ENCODE measurements around the gene THSD4.

The THSD4 gene

GRCh38 chr15:71807691-71808091, 692.4 kb downstream of the THSD4 start:
- Histone ChIP-seq H3K4me3 (ENCODE audit: low read depth in 1 of 2, low read length in 2 of 2) (no peak overlapping the region), H3K9me3 (ENCODE audit: control insufficient read depth in 1 of 2, low read length in 2 of 2) (no peaks in the 10 kb centered on the region), H3K27me3 (ENCODE audit: low read depth, low read length) (no peaks in the 10 kb centered on the region), H3K36me3 (ENCODE audit: control insufficient read depth in 1 of 2, insufficient read depth in 2 of 2, low read length in 2 of 2) (no peaks in the 10 kb centered on the region), H3K4me1 (ENCODE audit: control insufficient read depth in 1 of 2, insufficient read depth in 2 of 2, low read length in 2 of 2) (no peaks in the 10 kb centered on the region), H3K27ac (ENCODE audit: low read length) (no peak overlapping the region)

- Histone ChIP-seq H3K27me3 (ENCODE audit: low read depth, low read length) (no peaks in the 10 kb centered on the region), H3K4me1 (ENCODE audit: control insufficient read depth in 1 of 2, insufficient read depth in 2 of 2, low read length in 2 of 2) (no peaks in the 10 kb centered on the region), H3K9me3 (ENCODE audit: control insufficient read depth in 1 of 2, low read length in 2 of 2) (no peaks in the 10 kb centered on the region), H3K27ac (ENCODE audit: low read length) (no peak overlapping the region), H3K4me3 (ENCODE audit: low read depth in 1 of 2, low read length in 2 of 2) (no peak overlapping the region), H3K36me3 (ENCODE audit: control insufficient read depth in 1 of 2, insufficient read depth in 2 of 2, low read length in 2 of 2) (no peaks in the 10 kb centered on the region)
Observed at GRCh38 chr15:71808311-71809020, 693.2 kb downstream of the THSD4 start.

GRCh38 chr15:71809346-71809745, 694.1 kb downstream of the THSD4 start:
- Histone ChIP-seq H3K27me3 (ENCODE audit: low read depth, low read length) (no peaks in the 10 kb centered on the region), H3K9me3 (ENCODE audit: control insufficient read depth in 1 of 2, low read length in 2 of 2) (no peaks in the 10 kb centered on the region), H3K36me3 (ENCODE audit: control insufficient read depth in 1 of 2, insufficient read depth in 2 of 2, low read length in 2 of 2) (no peaks in the 10 kb centered on the region), H3K4me1 (ENCODE audit: control insufficient read depth in 1 of 2, insufficient read depth in 2 of 2, low read length in 2 of 2) (no peaks in the 10 kb centered on the region), H3K27ac (ENCODE audit: low read length) (no peak overlapping the region), H3K4me3 (ENCODE audit: low read depth in 1 of 2, low read length in 2 of 2) (no peak overlapping the region)

GRCh38 chr15:71810256-71811035, 695.2 kb downstream of the THSD4 start, which contains the start of gene NR2E3:
Gene NR2E3, plus strand, starts transcription at chr15:71810554. Its CDS starts 190 bp downstream, at chr15:71810744.
- Histone ChIP-seq H3K27me3 (ENCODE audit: low read depth, low read length) (no peaks in the 10 kb centered on the region), H3K36me3 (ENCODE audit: control insufficient read depth in 1 of 2, insufficient read depth in 2 of 2, low read length in 2 of 2) (no peaks in the 10 kb centered on the region), H3K4me3 (ENCODE audit: low read depth in 1 of 2, low read length in 2 of 2) (no peak within 1 kb of the TSS), H3K27ac (ENCODE audit: low read length) (no peak within 1 kb of the TSS), H3K9me3 (ENCODE audit: control insufficient read depth in 1 of 2, low read length in 2 of 2) (no peaks in the 10 kb centered on the region), H3K4me1 (ENCODE audit: control insufficient read depth in 1 of 2, insufficient read depth in 2 of 2, low read length in 2 of 2) (no peaks in the 10 kb centered on the region)

GRCh38 chr15:71811036-71811736, 695.9 kb downstream of the THSD4 start:
- no peak overlapping the region for H3K27ac ChIP-seq (ENCODE audit: low read length)
- no peak overlapping the region for H3K4me3 ChIP-seq (ENCODE audit: low read depth in 1 of 2, low read length in 2 of 2)
- no peaks in the 10 kb centered on the region for H3K9me3 ChIP-seq (ENCODE audit: control insufficient read depth in 1 of 2, low read length in 2 of 2)
- no peaks in the 10 kb centered on the region for H3K36me3 ChIP-seq (ENCODE audit: control insufficient read depth in 1 of 2, insufficient read depth in 2 of 2, low read length in 2 of 2)
- H3K4me1 ChIP-seq (ENCODE audit: control insufficient read depth in 1 of 2, insufficient read depth in 2 of 2, low read length in 2 of 2): no peaks in the 10 kb centered on the region
- H3K27me3 ChIP-seq (ENCODE audit: low read depth, low read length): no peaks in the 10 kb centered on the region

- Histone ChIP-seq H3K36me3 (ENCODE audit: control insufficient read depth in 1 of 2, insufficient read depth in 2 of 2, low read length in 2 of 2) (no peaks in the 10 kb centered on the region), H3K4me1 (ENCODE audit: control insufficient read depth in 1 of 2, insufficient read depth in 2 of 2, low read length in 2 of 2) (no peaks in the 10 kb centered on the region), H3K9me3 (ENCODE audit: control insufficient read depth in 1 of 2, low read length in 2 of 2) (no peaks in the 10 kb centered on the region), H3K4me3 (ENCODE audit: low read depth in 1 of 2, low read length in 2 of 2) (no peak overlapping the region), H3K27me3 (ENCODE audit: low read depth, low read length) (no peaks in the 10 kb centered on the region), H3K27ac (ENCODE audit: low read length) (no peak overlapping the region)
Observed at GRCh38 chr15:71811752-71812735, 696.8 kb downstream of the THSD4 start.

- Histone ChIP-seq H3K9me3 (ENCODE audit: control insufficient read depth in 1 of 2, low read length in 2 of 2) (no peaks in the 10 kb centered on the region), H3K4me1 (ENCODE audit: control insufficient read depth in 1 of 2, insufficient read depth in 2 of 2, low read length in 2 of 2) (no peaks in the 10 kb centered on the region), H3K27ac (ENCODE audit: low read length) (no peak overlapping the region)
Observed at GRCh38 chr15:71812966-71813722, 697.9 kb downstream of the THSD4 start.

GRCh38 chr15:71813723-71814470, 698.6 kb downstream of the THSD4 start:
- Histone ChIP-seq H3K27me3 (ENCODE audit: low read depth, low read length) (no peaks in the 10 kb centered on the region), H3K4me1 (ENCODE audit: control insufficient read depth in 1 of 2, insufficient read depth in 2 of 2, low read length in 2 of 2) (no peaks in the 10 kb centered on the region), H3K27ac (ENCODE audit: low read length) (no peak overlapping the region), H3K4me3 (ENCODE audit: low read depth in 1 of 2, low read length in 2 of 2) (no peak overlapping the region), H3K36me3 (ENCODE audit: control insufficient read depth in 1 of 2, insufficient read depth in 2 of 2, low read length in 2 of 2) (no peaks in the 10 kb centered on the region), H3K9me3 (ENCODE audit: control insufficient read depth in 1 of 2, low read length in 2 of 2) (no peaks in the 10 kb centered on the region)

More at GRCh38 chr15:71812966-71813722, 697.9 kb downstream of the THSD4 start:
- H3K27me3 ChIP-seq (ENCODE audit: low read depth, low read length): no peaks in the 10 kb centered on the region
- H3K4me3 ChIP-seq (ENCODE audit: low read depth in 1 of 2, low read length in 2 of 2): no peak overlapping the region
- H3K36me3 ChIP-seq (ENCODE audit: control insufficient read depth in 1 of 2, insufficient read depth in 2 of 2, low read length in 2 of 2): no peaks in the 10 kb centered on the region

GRCh38 chr15:71815301-71815700, 700.0 kb downstream of the THSD4 start:
- Histone ChIP-seq H3K27ac (ENCODE audit: low read length) (no peak overlapping the region), H3K4me3 (ENCODE audit: low read depth in 1 of 2, low read length in 2 of 2) (no peak overlapping the region), H3K27me3 (ENCODE audit: low read depth, low read length) (no peaks in the 10 kb centered on the region)

More at GRCh38 chr15:71815301-71815700, 700.0 kb downstream of the THSD4 start:
- H3K4me1 ChIP-seq (ENCODE audit: control insufficient read depth in 1 of 2, insufficient read depth in 2 of 2, low read length in 2 of 2): no peaks in the 10 kb centered on the region
- H3K9me3 ChIP-seq (ENCODE audit: control insufficient read depth in 1 of 2, low read length in 2 of 2): no peaks in the 10 kb centered on the region
- no peaks in the 10 kb centered on the region for H3K36me3 ChIP-seq (ENCODE audit: control insufficient read depth in 1 of 2, insufficient read depth in 2 of 2, low read length in 2 of 2)
